HG03066 (cell line): ENCODE measurements around the gene CLIC3.
"Not testable (repeated sequence)": the region's sequence is repeated elsewhere in the genome, so short reads cannot be mapped to it uniquely, and the experiment has no call there.

Experiments used
- ATAC-seq: cut with Tn5 transposase; IDR thresholded peaks from one replicate; pipeline ENCODE4 v1.9.1; 2021; ENCODE audit warnings: low read depth; ENCODE audit not compliant: unreplicated experiment

The CLIC3 gene

DNA sequence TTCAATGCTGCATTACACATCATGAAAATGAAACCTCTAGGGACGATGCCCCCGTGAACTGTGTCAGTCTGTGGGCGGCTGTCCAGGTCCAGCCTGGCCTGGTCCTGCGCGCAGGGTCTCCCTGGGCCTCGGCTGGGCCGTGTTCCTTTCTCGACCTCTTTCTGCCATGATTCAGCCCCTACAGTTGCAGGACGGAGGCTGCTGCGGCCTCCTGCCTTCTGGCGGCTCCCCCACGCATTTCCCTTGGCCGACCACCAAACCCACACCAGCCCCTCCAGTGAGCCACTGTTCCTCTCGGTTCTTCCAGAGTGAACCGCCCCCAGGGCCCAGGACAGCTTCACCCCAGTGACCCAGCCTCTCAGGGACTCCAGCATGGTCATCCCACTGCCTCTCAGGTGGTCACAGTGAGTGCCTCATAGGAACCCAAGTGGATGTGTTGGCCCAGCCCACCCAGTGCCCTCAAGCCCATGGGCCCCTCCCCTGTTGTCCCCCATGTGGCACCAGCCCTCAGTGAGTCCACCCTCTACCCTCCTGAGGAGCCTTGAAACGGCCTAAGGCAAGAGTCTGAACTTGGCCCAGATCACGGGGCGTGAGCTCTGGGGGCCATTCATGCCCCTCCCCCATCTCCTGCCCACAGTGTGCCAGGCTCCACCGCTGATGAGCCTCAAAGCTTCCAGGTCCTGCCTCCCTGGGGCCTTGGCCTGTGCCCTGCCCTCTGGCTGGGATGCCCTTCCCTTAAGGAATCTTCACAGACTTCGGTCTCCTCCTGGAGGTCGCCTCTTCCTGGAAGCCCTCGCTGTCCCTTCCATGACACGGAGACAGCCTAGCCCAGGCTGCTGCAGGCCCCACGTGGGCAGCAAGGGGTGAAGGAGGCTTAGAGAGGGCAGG is 10.0 kb upstream of the CLIC3 start:
- ATAC-seq: no peak

DNA sequence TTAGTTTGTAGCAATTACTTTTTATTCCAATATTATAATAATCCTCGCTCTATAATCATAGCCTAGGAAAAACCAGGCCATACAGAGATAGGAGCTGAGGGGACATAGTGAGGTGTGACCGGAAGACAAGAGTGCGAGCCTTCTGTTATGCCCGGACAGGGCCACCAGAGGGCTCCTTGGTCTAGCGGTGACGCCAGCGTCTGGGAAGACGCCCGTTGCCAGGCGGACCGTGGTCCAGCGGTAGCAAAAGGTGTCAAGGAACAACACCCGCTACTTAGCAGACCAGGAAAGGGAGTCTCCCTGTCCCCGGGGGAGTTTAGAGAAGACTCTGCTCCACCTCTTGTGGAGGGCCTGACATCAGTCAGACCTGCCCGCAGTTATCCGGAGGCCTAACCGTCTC is 7.9 kb upstream of the CLIC3 start:
- not testable (repeated sequence) for ATAC-seq

DNA sequence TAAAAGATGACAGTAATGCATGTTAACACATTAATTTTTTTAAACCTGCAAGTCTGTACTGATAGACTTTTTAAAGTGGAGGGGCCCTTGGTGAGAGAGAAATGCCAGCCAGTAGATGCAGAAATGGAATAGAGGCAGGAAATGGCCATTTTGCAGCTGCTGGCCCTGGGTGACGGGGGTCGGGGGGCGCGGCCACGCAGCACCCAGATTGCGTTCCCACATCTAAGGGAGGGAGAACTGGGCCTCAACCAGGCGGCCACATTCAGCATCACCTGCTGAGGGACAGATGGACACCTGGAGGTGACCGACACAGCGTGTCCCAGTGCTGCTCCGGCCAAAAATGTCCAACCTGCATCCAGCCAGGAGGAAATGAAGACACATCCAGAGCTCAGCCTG is 6.3 kb upstream of the CLIC3 start:
- ATAC-seq: no peak

DNA sequence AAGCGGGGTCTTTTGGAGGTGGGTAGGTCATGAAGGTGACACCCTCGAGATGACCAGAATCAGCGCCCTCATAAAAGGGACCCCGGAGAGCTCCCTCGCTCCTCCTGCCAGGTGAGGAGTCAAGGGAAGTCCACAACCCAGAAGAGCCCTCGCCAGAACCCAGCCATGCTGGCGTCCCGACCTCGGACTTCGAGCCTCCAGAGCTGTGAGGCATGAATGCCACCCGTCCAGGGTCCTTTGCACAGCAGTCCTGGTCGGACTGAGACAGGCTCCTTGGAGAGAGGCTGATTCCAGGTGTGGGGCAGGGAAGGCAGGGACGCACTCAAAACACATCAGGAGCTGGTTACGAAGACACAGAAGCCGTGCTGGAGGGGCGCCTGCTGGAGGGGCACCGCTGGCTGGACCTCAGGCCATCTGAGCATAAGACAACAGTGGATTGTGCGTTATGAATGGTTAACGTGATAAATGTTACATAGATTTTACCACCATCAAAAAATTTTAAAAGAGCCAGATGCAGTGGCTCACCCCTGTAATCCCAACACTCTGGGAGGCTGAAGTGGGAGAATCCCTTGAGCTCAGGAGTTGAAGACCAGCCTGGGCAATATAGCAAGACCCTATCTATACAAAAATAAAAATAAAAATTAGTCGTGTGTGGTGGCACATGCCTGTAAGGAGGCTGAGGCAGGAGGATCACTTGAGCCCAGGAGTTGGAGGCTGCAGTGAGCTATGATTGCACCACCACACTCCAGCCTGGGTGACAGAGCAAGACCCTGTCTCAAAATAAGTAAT is 5.7 kb upstream of the CLIC3 start:
- no peak for ATAC-seq

DNA sequence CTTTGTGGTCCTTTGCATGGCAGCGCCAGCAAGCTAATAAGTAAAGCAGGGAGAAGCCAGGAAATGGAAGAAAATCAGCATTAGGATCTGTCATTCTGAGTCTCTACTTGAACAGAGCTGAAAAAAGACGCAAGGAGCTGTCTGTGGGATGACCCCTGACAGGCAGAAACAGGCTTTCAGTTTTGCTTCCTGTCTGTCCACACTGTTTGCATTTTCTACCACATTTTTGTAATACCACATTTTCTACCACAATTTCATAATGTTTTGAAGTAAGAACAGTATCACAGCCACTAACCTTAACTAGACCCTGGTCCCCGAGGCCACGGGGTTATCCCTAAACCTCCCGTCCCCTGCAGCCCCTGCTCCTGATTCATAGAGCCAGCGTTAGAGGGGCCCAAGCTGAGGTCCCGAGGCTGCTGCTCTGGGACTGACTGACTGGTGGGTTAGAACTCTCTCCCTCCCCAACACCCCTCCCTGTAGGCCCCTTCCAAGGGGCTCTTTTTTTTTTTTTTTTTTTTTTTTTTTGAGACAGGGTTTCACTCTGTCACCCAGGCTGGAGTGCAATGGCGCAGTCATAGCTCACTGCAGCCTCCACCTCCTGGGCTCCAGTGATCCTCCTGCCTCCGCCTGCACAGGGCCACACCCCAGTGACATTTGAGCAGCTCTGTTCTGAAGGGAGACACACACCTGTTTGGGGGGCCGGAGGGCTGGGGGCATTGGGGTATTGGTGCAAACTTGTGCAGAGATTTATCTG is 4.0 kb upstream of the CLIC3 start:
- peak; percentile 80 for ATAC-seq

DNA sequence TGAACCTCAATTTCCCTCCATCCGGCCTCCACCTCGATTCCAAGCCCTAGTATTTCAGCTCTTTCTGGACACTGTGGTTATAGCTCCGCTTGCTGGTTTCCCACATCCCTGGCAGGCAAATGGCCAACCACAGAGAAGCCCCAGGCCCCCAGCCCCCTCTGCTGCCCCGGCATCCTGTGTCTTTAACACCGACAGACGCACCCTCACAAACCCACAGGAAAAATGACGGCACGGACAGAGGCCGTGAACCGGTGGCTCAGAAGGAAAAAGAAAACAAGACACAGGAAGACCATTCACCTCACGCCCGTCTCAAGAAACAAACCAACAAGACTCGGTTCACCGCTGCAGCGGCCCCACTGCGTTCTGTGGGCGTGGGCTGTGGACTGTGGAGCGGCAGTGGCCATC is 1.5 kb upstream of the CLIC3 start:
- no peak for ATAC-seq

DNA sequence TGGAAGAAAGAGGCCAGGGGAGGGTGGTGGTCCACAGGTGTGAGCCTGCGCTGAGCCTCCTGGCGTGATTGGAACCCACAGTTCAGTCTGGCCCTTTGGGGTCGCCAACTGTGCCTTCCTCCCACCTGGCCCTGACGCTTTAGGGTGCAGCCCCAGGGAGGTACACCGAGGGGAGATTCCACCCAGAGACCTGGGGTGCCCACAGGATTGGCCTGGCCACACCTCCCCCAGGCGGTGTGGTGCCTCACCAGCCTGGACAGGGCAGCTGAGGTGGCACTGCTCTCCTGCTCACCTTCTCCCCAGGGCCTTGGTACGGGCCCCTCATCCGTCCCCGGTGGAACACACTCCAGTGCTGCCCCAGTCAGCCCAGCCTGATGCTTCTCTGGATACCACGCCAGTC is 1.0 kb upstream of the CLIC3 start:
- ATAC-seq: no peak

DNA sequence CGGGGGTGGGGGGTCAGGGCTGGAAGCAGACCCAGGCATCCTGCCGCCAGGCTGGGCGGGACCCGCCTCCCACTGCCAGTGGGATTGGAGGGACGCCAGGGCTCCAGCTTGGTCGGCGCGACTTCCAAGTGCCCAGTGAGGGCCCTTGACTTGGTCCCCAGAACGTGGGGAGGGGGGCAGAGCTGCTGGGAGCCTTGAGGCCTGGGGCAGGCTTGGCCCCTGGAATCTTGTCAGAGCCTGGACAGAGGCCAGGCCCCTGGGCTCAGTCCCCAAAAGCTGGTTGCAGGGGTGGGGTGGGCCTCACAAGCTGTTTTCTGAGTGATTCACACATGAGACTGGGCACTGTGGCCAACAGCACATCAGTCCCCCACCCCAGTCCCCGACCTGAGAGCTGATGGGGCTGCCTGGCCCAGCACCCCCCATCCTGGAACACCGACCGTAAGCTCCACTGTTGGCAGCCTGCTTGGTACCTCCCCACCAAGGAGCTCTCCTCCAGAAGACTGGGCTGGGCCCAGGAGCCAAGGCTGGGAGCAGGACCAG is 526 bp downstream of the CLIC3 start:
- no peak for ATAC-seq

DNA sequence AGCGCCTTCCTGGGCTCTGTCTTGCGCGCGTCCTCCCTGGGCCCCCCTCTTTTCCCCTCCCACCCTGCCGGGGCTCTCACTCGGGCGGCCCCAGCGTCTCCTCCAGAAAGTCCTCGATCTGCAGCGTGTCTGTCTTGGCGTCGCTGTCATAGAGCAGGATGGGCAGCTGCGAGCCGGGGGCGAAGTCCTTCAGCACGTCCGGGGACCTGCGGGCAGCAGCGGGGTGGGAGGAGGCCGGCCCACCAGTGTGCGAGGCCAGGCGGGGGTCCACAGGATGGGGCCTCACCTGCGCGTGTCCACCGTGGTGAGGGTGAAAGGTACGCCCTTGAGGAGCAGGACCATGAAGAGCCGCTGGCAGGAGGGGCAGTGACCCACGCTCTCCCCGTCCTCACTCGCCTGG is 1.0 kb downstream of the CLIC3 start:
- no peak for ATAC-seq

DNA sequence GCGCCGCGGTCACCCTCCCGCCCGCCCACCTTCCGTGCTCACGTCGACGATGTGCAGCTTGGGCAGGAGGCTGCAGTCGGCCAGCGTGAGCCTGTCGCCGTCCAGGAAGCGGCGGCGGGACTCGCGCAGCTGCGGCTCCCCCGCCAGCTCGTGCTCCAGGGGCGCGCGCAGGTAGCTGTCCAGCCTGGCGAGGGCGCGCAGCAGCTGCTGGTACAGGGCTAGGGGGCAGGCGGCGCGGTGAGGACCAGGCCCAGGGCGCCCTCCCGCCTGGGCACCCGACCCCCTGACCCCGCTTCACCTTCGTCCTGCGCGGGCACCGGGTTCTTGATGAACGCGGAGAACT is 1.5 kb downstream of the CLIC3 start:
- ATAC-seq: no peak

DNA sequence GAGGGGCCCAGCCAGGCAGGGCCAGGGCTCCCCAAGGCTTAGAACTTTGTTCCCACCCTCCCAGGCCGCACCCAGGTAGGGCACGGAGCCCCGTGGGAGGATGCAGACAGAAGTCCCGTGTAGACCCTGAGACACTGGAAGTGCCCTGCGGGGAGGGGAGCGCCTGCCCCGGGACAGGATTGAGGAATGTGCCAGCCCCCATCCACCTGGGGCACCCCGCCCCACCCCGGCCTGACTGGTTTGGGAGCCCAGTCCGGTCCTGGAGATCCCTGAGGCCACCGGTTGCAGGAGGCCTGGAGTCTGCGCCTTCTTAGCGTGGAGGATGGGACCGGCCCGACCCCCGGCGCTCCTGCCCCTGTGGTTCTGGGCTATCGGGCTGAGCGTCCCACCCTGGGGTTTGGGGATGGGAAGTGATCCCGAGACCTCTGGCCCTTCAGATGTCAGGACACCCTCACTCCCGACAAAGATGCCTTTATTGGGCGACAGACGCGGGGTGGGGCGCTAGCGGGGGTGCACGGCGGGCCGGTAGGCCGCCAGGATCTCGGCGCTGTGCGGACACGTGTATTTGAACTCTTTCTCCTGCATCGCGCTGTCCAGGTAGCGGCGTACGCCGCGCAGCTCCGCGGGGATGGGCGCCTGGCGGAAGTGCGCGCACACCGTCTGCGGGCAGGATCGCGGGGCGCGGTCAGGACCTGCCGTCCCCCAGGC is 2.0 kb downstream of the CLIC3 start:
- no peak for ATAC-seq

DNA sequence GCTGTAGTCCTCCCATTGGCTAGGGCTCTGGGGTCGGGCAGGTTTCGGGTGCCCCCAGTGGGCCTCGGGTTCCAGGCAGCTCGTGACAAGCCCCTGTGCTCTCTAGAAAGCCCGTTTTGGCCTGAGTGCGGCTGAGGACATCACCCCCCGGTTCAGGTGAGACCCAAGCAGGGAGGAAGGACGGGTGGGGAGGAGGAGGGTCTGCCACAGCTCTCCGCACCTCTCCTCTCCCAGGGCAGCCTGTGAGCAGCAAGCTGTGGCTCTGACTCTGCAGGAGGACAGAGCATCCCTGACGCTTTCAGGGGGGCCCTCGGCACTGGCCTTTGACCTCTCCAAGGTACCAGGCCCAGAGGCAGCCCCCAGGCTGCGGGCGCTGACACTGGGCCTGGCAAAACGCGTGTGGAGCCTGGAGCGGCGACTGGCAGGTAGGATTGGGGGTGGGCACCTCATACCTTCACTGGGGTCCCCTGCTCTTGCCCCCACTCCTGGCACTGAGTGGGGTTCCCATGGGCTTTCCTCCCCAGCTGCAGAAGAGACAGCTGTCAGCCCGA is 3.5 kb downstream of the CLIC3 start:
- ATAC-seq: no peak

DNA sequence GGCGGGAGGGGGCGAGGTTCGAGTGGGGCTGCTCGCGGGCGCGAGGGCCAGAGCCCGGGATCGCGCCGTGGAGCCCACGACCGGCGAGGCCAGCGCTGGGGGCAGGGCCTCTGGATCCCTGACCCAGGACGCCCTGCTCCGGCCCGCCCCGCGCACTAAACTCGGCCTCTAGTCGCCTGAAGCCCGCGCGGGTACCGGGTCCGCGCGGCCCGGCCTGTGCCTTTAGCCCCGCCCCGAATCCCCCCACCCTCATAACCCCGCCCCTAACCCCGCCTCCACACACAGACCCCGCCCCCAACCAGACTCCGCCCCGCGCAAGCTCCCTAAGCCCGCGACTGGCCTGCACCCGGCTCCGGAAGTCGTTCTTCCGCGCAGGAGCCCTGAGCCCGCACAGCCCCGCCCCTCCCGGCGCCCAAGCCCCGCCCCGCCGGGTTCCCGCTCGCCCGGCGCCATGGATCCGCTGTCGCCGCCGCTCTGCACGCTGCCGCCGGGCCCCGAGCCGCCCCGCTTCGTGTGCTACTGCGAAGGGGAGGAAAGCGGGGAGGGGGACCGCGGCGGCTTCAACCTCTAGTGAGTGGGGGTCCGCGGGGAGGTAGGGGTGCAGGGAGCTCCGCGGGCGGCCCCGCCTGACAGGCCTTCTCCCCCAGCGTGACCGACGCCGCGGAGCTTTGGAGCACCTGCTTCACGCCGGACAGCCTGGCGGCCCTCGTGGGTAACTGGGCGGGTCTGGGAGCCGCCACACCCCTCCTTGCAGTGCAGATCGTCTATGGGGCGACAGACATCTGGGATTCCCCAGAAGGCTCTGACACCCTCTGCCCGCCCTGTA is 4.2 kb downstream of the CLIC3 start, which contains the start of gene PAXX:
PAXX (plus strand) TSS at position 430 of the 826 bp plus-strand sequence; CDS start at position 452, 22 bp downstream.
- peak; percentile 77 for ATAC-seq

DNA sequence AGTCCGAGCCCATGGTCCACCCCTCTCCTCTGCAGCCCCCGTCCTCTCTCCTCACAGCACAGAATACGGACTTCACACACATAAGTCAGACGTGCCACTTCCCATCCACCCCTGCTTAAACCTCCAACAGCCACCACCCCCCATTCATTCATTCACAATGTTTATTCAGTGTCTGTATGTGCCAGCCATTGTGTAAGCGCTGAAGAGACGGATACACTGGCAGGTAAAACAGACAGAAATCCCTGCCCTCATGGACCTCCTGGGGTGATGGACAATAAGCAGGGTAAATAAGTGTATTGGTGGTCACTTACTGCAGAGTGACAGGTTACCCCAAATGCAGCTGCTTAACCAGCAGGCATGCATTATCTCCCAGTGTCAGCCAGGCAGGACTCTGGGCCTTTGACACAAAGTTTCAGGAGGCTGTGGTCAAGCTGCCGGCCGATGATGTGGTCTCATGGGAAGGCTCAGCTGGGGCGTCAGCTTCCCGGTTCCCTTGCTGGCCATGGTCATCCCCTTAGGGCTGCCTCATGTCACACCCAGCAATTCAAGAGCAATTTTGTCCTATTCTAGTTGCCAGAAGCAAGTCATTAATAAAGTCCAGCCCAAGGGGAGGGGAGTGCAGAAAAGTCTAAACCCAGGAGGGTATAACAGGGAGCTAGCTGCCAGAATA is 6.0 kb downstream of the CLIC3 start:
- no peak for ATAC-seq

DNA sequence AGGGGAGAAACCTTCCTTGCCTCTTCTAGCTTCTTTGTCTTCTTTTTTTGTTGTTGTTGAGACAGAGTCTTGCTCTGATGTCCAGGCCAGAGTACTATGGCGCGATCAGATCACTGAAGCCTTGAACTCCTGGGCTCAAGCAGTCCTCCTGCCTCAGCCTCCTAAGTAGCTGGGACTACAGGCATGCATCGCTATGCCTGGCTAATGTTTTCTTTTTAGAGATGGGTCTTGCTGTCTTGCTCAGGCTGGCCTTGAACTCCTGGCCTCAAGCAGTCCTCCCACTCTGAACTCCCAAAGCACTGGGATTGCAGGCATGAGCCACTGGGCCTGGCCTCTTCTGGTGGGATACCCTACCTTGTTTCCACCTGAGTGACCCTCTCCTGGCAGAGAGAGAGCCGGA is 7.5 kb downstream of the CLIC3 start:
- ATAC-seq: no peak

DNA sequence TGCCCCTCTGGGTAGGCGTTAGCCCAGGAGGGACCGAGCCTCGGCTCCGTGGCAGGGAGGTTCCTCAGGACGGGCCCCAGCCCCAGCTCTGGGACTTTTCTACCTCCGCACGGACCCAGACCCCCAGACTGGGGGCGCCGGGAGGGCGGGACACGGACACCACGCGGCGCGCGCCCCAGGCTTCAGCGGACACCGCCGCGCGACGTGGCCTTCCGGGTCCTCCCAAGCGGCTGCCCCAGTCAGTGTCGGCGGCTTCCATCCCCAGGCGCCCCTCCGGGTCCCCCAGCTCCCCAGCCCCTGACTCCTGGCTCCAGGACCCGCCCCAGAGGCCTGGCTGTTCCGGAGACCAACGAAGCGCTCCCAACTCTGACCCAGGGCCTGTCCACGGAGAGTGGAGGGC is 10.5 kb downstream of the CLIC3 start:
- ATAC-seq: no peak

DNA sequence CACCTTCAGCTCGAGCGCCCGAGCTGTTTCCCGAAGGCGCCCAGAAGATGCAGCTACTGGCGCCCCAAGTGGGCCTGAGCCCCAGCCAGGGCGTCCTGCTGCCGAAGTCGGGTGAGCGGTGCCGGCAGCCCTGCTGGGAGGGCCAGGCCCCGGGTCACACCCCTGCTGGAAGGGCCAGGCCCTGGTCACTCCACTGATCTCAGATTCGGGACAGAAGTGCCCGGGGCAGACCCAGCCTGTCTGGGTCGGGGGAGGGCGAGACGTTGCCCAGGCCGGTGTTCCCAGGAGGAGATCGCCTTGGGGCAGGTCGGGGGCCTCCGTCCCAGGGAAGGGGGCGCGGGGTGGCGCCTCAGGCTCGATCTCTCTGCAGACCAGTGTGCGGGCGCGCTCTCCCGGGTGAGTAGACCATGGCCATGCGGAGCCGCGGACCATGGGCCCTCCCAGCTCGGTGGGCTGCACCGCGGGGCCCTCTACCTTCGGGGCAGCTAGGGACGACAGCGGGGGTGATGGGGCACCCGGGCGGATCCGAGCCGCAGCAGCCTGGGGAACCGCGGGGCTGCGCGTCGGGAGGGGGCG is 11.3 kb downstream of the CLIC3 start:
- no peak for ATAC-seq

DNA sequence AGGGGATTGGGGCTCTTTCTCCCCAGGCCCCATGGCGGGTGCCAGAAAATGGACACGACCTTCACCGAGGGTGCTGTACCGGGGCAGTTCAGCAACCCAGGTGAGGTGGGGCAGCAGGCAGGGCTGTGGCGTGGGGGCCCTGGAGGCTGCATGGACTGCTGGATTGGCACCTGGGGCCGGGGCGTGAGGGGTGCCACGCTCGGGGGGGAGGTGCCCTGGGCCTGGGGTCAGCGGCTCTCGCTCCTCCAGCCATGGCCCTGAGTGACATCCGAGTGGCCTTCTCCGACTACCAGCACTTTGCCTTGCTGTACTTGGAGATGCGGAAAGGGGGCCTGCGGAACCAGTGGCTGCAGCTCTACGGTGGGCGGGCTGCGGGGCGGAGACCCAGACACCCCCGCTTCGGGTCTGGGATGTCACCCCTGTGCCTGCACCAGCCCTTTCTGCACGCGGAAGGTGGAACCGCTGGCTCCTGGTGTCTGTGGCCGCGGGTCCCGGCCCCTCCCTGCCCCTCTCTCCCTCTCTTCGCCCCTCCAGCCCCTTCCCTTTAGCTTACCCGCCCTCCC is 11.8 kb downstream of the CLIC3 start:
- no peak for ATAC-seq
